Measurements from ENCODE around the gene KDM6A.
"Not testable (repeated sequence)": the region's sequence is repeated elsewhere in the genome, so short reads cannot be mapped to it uniquely, and the experiment has no call there.

Gene KDM6A

GRCh38 chrX:45133465-45133864 is 260.5 kb downstream of the KDM6A start:
- DNase-seq, result no peak

GRCh38 chrX:45134315-45134731 is 261.3 kb downstream of the KDM6A start:
- DNase-seq, result no peak

GRCh38 chrX:45134775-45135174 is 261.8 kb downstream of the KDM6A start:
- no peak for DNase-seq

GRCh38 chrX:45135391-45136075 is 262.5 kb downstream of the KDM6A start:
- DNase-seq, result not testable (repeated sequence)

GRCh38 chrX:45137531-45137930 is 264.5 kb downstream of the KDM6A start:
- no peak for DNase-seq

- no peak for DNase-seq
These were observed 265.5 kb downstream of the KDM6A start for GRCh38 chrX:45138525-45138924.

- no peak for DNase-seq
These were observed 267.8 kb downstream of the KDM6A start for GRCh38 chrX:45140812-45141211.

- no peak for DNase-seq
These were observed 269.2 kb downstream of the KDM6A start for GRCh38 chrX:45142185-45142584.

GRCh38 chrX:45143455-45143854 is 270.5 kb downstream of the KDM6A start:
- DNase-seq, result no peak

GRCh38 chrX:45145492-45146215 is 272.7 kb downstream of the KDM6A start:
- DNase-seq, result no peak

- no peak for DNase-seq
These were observed 277.8 kb downstream of the KDM6A start for GRCh38 chrX:45150821-45151220.

- DNase-seq, result no peak
These were observed 281.0 kb downstream of the KDM6A start for GRCh38 chrX:45154033-45154360.

- no peak for DNase-seq
These were observed 281.5 kb downstream of the KDM6A start for GRCh38 chrX:45154462-45154861.

- DNase-seq, result no peak
These were observed 284.7 kb downstream of the KDM6A start for GRCh38 chrX:45157647-45158046.

All from NCI-H510A treated with DMSO at 0.1 percent for 48 hours (cell line).